Activated CD8-positive, alpha-beta memory T cell treated with anti-CD3 and anti-CD28 coated beads, Interleukin-2, amount 10 ng/mL, durations not matched to agents 7 days and 5 days (primary cell): ENCODE measurements around the gene IQCN. TPM values are rescaled to one million over a fixed set of nuclear protein-coding genes. Genes with fewer than 3 reads are reported as not detected.

Source experiments
- ATAC-seq: fragments of 150-1000 bp; cut with Tn5 transposase; one replicate; pipeline ENCODE4 v1.10.0; 2021; ENCODE audit warnings: moderate library complexity
- CTCF ChIA-PET: fragments of 350-600 bp; sonication (Branson Sonifier 250); formaldehyde crosslinking; loops from one replicate; lab custom pipeline; 2021; ENCODE audit warnings: antibody characterized with exemption; lab: Charles Lee
- DNase-seq: peaks from one replicate; pipeline ENCODE4 v3.0.0-alpha.2; 2020
- H3K27ac Mint-ChIP-seq: one replicate; pipeline ENCODE4 v1.8.0; 2021; ENCODE audit warnings: mild to moderate bottlenecking, mixed read lengths
- H3K27me3 Mint-ChIP-seq: one replicate; pipeline ENCODE4 v1.8.0; 2021; ENCODE audit warnings: mixed read lengths
- H3K36me3 Mint-ChIP-seq: one replicate; pipeline ENCODE4 v1.8.0; 2021; ENCODE audit warnings: mild to moderate bottlenecking, mixed read lengths
- H3K4me1 Mint-ChIP-seq: one replicate; pipeline ENCODE4 v1.8.0; 2021; ENCODE audit warnings: mixed read lengths
- H3K4me3 Mint-ChIP-seq: one replicate; pipeline ENCODE4 v1.8.0; 2021; ENCODE audit warnings: mild to moderate bottlenecking, moderate library complexity, mixed read lengths
- H3K9me3 Mint-ChIP-seq: one replicate; pipeline ENCODE4 v1.8.0; 2022; ENCODE audit warnings: low read depth, mixed read lengths
- total RNA-seq, 2 experiments: library from RNA; stranded (reverse); gene quantifications; one replicate each; pipeline ENCODE4 v1.2.3, GENCODE V29; 2021

IQCN gene
- total RNA-seq, 2 experiments from 2014 or later: 2.2 to 3.1 TPM

GRCh38 chr19:18301718-18302111 is 27.5 kb upstream of the IQCN start:
- Mint-ChIP-seq H3K27me3 (no peaks in the 10 kb centered on the region), H3K36me3 (peaks cover 29% of the 10 kb centered on the region), H3K27ac (peak overlapping the region; percentile 71), H3K4me1 (peaks cover 46% of the 10 kb centered on the region), H3K4me3 (peak overlapping the region; percentile 17), H3K9me3 (no peaks in the 10 kb centered on the region)
- no peak for ATAC-seq
- CTCF ChIA-PET: interaction anchor here (1.2 to 5.8 kb wide), 4 partner anchors 9 to 26 kb away, joined by 4 to 229 read pairs (median 28); partner anchors contain the start of genes JUND and LSM4
- DNase-seq: no peak

GRCh38 chr19:18300930-18301717 is 26.9 kb upstream of the IQCN start:
- no peak for ATAC-seq
- H3K9me3 Mint-ChIP-seq: no peaks in the 10 kb centered on the region
- H3K36me3 Mint-ChIP-seq: peaks cover 29% of the 10 kb centered on the region
- peak overlapping the region; percentile 71 for H3K27ac Mint-ChIP-seq
- no peak for DNase-seq
- no peaks in the 10 kb centered on the region for H3K27me3 Mint-ChIP-seq
- CTCF ChIA-PET: interaction anchor here (0.6 to 5.8 kb wide), 4 partner anchors 12 to 27 kb away, joined by 3 to 229 read pairs (median 4); partner anchors contain the start of genes JUND and LSM4
- H3K4me3 Mint-ChIP-seq: peak overlapping the region; percentile 17
- H3K4me1 Mint-ChIP-seq: peaks cover 42% of the 10 kb centered on the region

GRCh38 chr19:18299654-18300053 is 25.4 kb upstream of the IQCN start:
- Mint-ChIP-seq H3K27me3 (no peaks in the 10 kb centered on the region), H3K36me3 (peaks cover 25% of the 10 kb centered on the region), H3K4me3 (no peak overlapping the region), H3K4me1 (peaks cover 39% of the 10 kb centered on the region), H3K9me3 (no peaks in the 10 kb centered on the region), H3K27ac (no peak overlapping the region)
- CTCF ChIA-PET: interaction anchor here (1.1 to 1.7 kb wide), 2 partner anchors 20 to 28 kb away, joined by 5 to 11 read pairs; no protein-coding TSS in a partner anchor
- no peak for ATAC-seq
- DNase-seq: no peak

GRCh38 chr19:18298601-18299000 is 24.3 kb upstream of the IQCN start:
- Mint-ChIP-seq H3K9me3 (no peaks in the 10 kb centered on the region), H3K36me3 (peaks cover 21% of the 10 kb centered on the region), H3K27ac (peak overlapping the region; percentile 47), H3K4me1 (peaks cover 48% of the 10 kb centered on the region), H3K4me3 (no peak overlapping the region), H3K27me3 (no peaks in the 10 kb centered on the region)
- no peak for ATAC-seq
- CTCF ChIA-PET: interaction anchor here (1.7 kb wide), 2 partner anchors 18 to 19 kb away, joined by 5 to 11 read pairs; no protein-coding TSS in a partner anchor
- no peak for DNase-seq

- Mint-ChIP-seq H3K36me3 (peaks cover 22% of the 10 kb centered on the region), H3K4me1 (peaks cover 51% of the 10 kb centered on the region), H3K27ac (peak overlapping the region; percentile 44), H3K27me3 (no peaks in the 10 kb centered on the region), H3K4me3 (no peak overlapping the region), H3K9me3 (no peaks in the 10 kb centered on the region)
- DNase-seq: no peak
- CTCF ChIA-PET: interaction anchor here (2.5 kb wide), 1 partner anchor 18 kb away, joined by 13 read pairs; no protein-coding TSS in a partner anchor
- ATAC-seq: no peak
These were observed 23.1 kb upstream of the IQCN start for GRCh38 chr19:18297308-18297707.

GRCh38 chr19:18295034-18295451 is 20.8 kb upstream of the IQCN start:
- peaks cover 23% of the 10 kb centered on the region for H3K36me3 Mint-ChIP-seq
- H3K27me3 Mint-ChIP-seq: no peaks in the 10 kb centered on the region
- H3K4me3 Mint-ChIP-seq: no peak overlapping the region
- CTCF ChIA-PET: interaction anchor here (3.8 to 5.1 kb wide), 2 partner anchors 9 to 14 kb away, joined by 52 to 161 read pairs; partner anchors contain the start of gene JUND
- H3K9me3 Mint-ChIP-seq: no peaks in the 10 kb centered on the region
- peak overlapping the region; percentile 98 for H3K27ac Mint-ChIP-seq
- DNase-seq: no peak
- H3K4me1 Mint-ChIP-seq: peaks cover 62% of the 10 kb centered on the region
- ATAC-seq: no peak

- Mint-ChIP-seq H3K9me3 (no peaks in the 10 kb centered on the region), H3K4me1 (peaks cover 66% of the 10 kb centered on the region), H3K27me3 (no peaks in the 10 kb centered on the region), H3K27ac (peak overlapping the region; percentile 98), H3K36me3 (peaks cover 23% of the 10 kb centered on the region), H3K4me3 (peak overlapping the region; percentile 91)
- CTCF ChIA-PET: interaction anchor here (3.8 to 5.1 kb wide), 2 partner anchors 9 to 14 kb away, joined by 52 to 161 read pairs; partner anchors contain the start of gene JUND
- ATAC-seq: peak; percentile 49
- DNase-seq: peak; percentile 97
These were observed 20.2 kb upstream of the IQCN start for GRCh38 chr19:18294467-18294864.

GRCh38 chr19:18293642-18294466 is 19.6 kb upstream of the IQCN start:
- peaks cover 21% of the 10 kb centered on the region for H3K36me3 Mint-ChIP-seq
- DNase-seq: no peak
- CTCF ChIA-PET: interaction anchor here (0.5 to 5.1 kb wide), 7 partner anchors 9 to 119 kb away, joined by 3 to 161 read pairs (median 4); partner anchors contain the start of genes JUND, LSM4 and RAB3A
- H3K4me3 Mint-ChIP-seq: peak overlapping the region; percentile 91
- peak overlapping the region; percentile 98 for H3K27ac Mint-ChIP-seq
- H3K4me1 Mint-ChIP-seq: peaks cover 65% of the 10 kb centered on the region
- H3K9me3 Mint-ChIP-seq: no peaks in the 10 kb centered on the region
- no peak for ATAC-seq
- no peaks in the 10 kb centered on the region for H3K27me3 Mint-ChIP-seq

- Mint-ChIP-seq H3K4me1 (peaks cover 66% of the 10 kb centered on the region), H3K36me3 (peaks cover 21% of the 10 kb centered on the region)
These were observed 18.8 kb upstream of the IQCN start for GRCh38 chr19:18292810-18293641.

GRCh38 chr19:18292462-18292809 is 18.2 kb upstream of the IQCN start:
- H3K36me3 Mint-ChIP-seq: peaks cover 18% of the 10 kb centered on the region
- H3K4me1 Mint-ChIP-seq: peaks cover 62% of the 10 kb centered on the region
- H3K27ac Mint-ChIP-seq: peak overlapping the region; percentile 98
- H3K27me3 Mint-ChIP-seq: no peaks in the 10 kb centered on the region
- DNase-seq: no peak
- H3K4me3 Mint-ChIP-seq: peak overlapping the region; percentile 91
- no peaks in the 10 kb centered on the region for H3K9me3 Mint-ChIP-seq
- no peak for ATAC-seq
- CTCF ChIA-PET: interaction anchor here (0.9 to 5.1 kb wide), 6 partner anchors 11 to 36 kb away, joined by 3 to 161 read pairs (median 18); partner anchors contain the start of genes JUND and LSM4

More at GRCh38 chr19:18292810-18293641, 18.8 kb upstream of the IQCN start:
- peak overlapping the region; percentile 91 for H3K4me3 Mint-ChIP-seq
- H3K27me3 Mint-ChIP-seq: no peaks in the 10 kb centered on the region
- H3K27ac Mint-ChIP-seq: peak overlapping the region; percentile 98
- no peaks in the 10 kb centered on the region for H3K9me3 Mint-ChIP-seq
- DNase-seq (peak; percentile 85), ATAC-seq (peak; percentile 17)
- CTCF ChIA-PET: interaction anchor here (0.5 to 5.1 kb wide), 10 partner anchors 9 to 120 kb away, joined by 3 to 161 read pairs (median 4); partner anchors contain the start of genes JUND, LSM4 and RAB3A

GRCh38 chr19:18291590-18292461 is 17.6 kb upstream of the IQCN start:
- no peaks in the 10 kb centered on the region for H3K27me3 Mint-ChIP-seq
- peaks cover 67% of the 10 kb centered on the region for H3K4me1 Mint-ChIP-seq
- peak; percentile 38 for ATAC-seq
- peak overlapping the region; percentile 98 for H3K27ac Mint-ChIP-seq
- peak overlapping the region; percentile 91 for H3K4me3 Mint-ChIP-seq
- H3K9me3 Mint-ChIP-seq: no peaks in the 10 kb centered on the region
- CTCF ChIA-PET: interaction anchor here (1.1 to 5.1 kb wide), 5 partner anchors 11 to 37 kb away, joined by 3 to 161 read pairs (median 29); partner anchors contain the start of genes JUND and LSM4
- peaks cover 15% of the 10 kb centered on the region for H3K36me3 Mint-ChIP-seq
- peak; percentile 94 for DNase-seq
